IgD-negative memory B cell (primary cell): Measurements from ENCODE around the gene CRACR2A. TPM values are rescaled to one million over a fixed set of nuclear protein-coding genes. Genes with fewer than 3 reads are reported as not detected.

Source experiments
- H3K27ac Mint-ChIP-seq, 3 donors: one replicate each; pipeline ENCODE4 v1.8.0; 2020 to 2022; ENCODE audit warnings: mild to moderate bottlenecking in 3 of 3, mixed read lengths in 3 of 3, moderate library complexity in 1 of 3
- H3K27me3 Mint-ChIP-seq: one replicate; pipeline ENCODE4 v1.8.0; 2021; ENCODE audit warnings: mixed read lengths
- H3K36me3 Mint-ChIP-seq: one replicate; pipeline ENCODE4 v1.8.0; 2020; ENCODE audit warnings: mild to moderate bottlenecking, mixed read lengths
- H3K4me1 Mint-ChIP-seq, 3 donors: one replicate each; pipeline ENCODE4 v1.8.0; 2020 to 2022; ENCODE audit warnings: mixed read lengths in 3 of 3, mild to moderate bottlenecking in 1 of 3
- H3K4me3 Mint-ChIP-seq, 4 donors: one replicate each; pipeline ENCODE4 v1.8.0; 2020 to 2022; ENCODE audit warnings: mild to moderate bottlenecking in 4 of 4, mixed read lengths in 4 of 4, moderate library complexity in 3 of 4
- H3K9me3 Mint-ChIP-seq, 3 donors: one replicate each; pipeline ENCODE4 v1.8.0; 2020 to 2021; ENCODE audit warnings: mixed read lengths in 3 of 3, mild to moderate bottlenecking in 1 of 3
- polyA plus RNA-seq: library from polyadenylated mRNA; unstranded; fragments of 300-500 nt; fragmentation: Illumina TruSeq; gene quantifications from one replicate; pipeline ENCODE4 v1.2.3, GENCODE V29; 2021

CRACR2A gene
- polyA plus RNA-seq, 1 donor from 2014 or later = 10.1 TPM

DNA sequence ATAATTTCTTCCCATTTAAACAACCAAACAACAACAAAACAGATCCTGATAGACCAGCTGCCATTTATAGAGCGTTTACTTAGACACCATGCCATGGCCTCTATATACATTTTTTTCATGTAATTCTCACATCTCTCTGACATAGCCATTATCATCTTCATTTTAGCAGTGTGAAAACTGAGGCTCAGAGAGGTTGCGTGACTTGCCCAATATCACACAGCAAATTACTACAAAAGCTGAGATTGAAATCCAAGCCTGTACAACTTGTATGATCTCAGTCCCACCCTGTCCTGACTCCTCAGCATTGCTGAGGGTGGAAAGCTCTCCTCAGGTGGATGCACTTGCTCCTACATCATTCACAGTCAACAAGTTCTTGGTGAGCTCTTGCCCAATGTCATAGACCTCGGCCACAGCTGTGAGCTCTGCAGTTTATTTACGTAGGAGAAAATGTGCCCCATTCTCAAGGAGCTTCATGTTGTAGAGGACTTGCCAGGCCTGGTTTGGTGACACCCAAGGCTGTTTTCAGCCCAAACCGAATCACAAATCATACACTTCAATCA, 55.5 kb downstream of the CRACR2A start:
- H3K36me3 Mint-ChIP-seq = peaks cover 12% of the 10 kb centered on the region
- no peak overlapping the region for H3K4me3 Mint-ChIP-seq
- no peaks in the 10 kb centered on the region for H3K9me3 Mint-ChIP-seq
- H3K4me1 Mint-ChIP-seq = peaks cover 0 to 5% (median 2%) of the 10 kb centered on the region in 3 donors
- no peaks in the 10 kb centered on the region for H3K27me3 Mint-ChIP-seq
- no peak overlapping the region for H3K27ac Mint-ChIP-seq

DNA sequence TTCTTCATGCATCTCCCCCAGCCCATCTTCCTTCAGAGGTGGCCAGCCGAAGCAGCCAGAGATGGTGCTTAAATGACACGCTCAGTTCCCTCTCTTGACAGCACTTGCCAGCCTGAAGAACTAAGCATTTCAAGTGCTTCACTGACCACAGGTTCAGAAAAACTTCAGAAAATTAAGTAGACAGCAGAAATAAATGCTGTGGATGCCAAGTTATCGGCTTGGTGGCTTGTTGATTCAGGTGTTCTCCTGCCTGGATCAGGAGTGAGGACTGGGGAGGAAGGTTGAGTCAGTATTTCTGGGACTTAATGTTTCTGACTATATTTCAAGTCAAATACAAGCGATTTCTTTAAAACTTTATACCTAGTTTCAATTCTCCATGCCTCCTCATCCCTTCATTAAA, 58.2 kb downstream of the CRACR2A start:
- no peak overlapping the region for H3K27ac Mint-ChIP-seq

DNA sequence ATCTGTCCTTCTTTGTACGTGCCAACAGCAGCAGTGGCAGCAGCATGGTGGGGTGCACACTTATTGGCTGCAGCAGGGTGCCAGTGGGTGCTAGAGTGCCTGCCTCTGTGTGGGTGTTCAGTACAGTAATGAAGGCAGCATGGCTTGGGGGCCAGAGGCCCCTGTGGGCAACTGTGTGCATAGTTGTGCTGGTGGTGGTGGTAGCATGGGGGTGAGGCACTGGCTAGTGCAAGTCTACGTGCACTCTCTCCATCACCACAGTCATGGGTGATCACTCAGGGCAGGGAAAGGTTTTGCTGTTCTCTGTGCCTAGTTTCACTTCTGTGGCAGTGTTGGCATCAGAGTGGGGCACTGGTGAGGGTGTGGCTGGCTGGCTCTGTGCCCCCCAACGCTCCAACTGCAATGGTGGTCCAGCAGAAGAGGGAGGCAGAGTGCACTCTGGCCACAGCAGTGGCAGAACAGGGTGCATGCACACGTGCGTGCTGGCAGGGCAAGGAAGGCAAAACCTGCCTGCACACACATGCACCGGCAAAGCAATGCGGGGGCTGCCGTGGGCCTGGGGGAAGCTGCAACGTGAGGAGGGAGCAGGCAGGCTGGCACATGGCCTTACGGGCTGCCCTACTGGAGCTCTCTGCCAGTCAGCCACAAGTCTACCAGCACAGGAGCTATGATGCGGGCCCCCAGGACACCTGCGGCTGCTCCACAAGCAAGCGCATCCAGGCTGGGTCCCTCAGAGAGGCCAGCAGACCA, 60.1 kb downstream of the CRACR2A start:
- H3K4me3 Mint-ChIP-seq = no peak overlapping the region
- no peaks in the 10 kb centered on the region for H3K27me3 Mint-ChIP-seq
- H3K9me3 Mint-ChIP-seq = peaks cover 0 to 2% (median 0%) of the 10 kb centered on the region in 3 donors
- H3K36me3 Mint-ChIP-seq = peaks cover 16% of the 10 kb centered on the region
- no peak overlapping the region for H3K27ac Mint-ChIP-seq
- H3K4me1 Mint-ChIP-seq = no peaks in the 10 kb centered on the region

More for the DNA sequence above, 58.2 kb downstream of the CRACR2A start:
- Mint-ChIP-seq H3K4me3 (no peak overlapping the region), H3K4me1 (no peaks in the 10 kb centered on the region), H3K27me3 (no peaks in the 10 kb centered on the region), H3K9me3 (peaks cover 0 to 2% (median 0%) of the 10 kb centered on the region in 3 donors), H3K36me3 (peaks cover 12% of the 10 kb centered on the region)

DNA sequence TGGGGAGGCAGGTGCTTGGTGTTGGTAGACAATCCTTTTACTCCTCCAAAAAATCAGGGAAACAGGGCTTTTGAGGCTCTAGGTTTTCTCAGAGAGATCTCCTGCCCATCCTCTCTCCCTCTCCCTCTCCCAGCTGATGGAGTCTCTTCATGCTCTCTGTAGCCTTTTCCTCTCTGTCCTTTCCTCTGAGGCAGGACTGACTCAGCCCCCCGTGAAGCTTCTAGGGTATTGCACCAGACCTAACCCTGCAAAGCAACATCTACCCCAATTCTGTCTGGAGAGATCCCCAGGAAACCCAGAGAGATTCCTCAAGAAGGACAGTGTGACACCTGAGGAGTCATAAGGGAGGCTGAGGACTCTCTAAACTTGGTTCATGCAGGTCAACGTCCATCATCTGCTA, 66.4 kb downstream of the CRACR2A start:
- no peak overlapping the region for H3K4me3 Mint-ChIP-seq
- H3K4me1 Mint-ChIP-seq = no peaks in the 10 kb centered on the region
- H3K27ac Mint-ChIP-seq = peak overlapping the region in 1 of 3 donors; percentile 28
- no peaks in the 10 kb centered on the region for H3K27me3 Mint-ChIP-seq
- H3K9me3 Mint-ChIP-seq = peaks cover 0 to 2% (median 0%) of the 10 kb centered on the region in 3 donors
- H3K36me3 Mint-ChIP-seq = peaks cover 15% of the 10 kb centered on the region

- peaks cover 15% of the 10 kb centered on the region for H3K36me3 Mint-ChIP-seq
- no peaks in the 10 kb centered on the region for H3K4me1 Mint-ChIP-seq
- H3K9me3 Mint-ChIP-seq = peaks cover 0 to 2% (median 0%) of the 10 kb centered on the region in 3 donors
- H3K27me3 Mint-ChIP-seq = no peaks in the 10 kb centered on the region
- H3K4me3 Mint-ChIP-seq = no peak overlapping the region
- H3K27ac Mint-ChIP-seq = no peak overlapping the region
Measured at GRCh38 chr12:3685830-3686229, 67.1 kb downstream of the CRACR2A start.

DNA sequence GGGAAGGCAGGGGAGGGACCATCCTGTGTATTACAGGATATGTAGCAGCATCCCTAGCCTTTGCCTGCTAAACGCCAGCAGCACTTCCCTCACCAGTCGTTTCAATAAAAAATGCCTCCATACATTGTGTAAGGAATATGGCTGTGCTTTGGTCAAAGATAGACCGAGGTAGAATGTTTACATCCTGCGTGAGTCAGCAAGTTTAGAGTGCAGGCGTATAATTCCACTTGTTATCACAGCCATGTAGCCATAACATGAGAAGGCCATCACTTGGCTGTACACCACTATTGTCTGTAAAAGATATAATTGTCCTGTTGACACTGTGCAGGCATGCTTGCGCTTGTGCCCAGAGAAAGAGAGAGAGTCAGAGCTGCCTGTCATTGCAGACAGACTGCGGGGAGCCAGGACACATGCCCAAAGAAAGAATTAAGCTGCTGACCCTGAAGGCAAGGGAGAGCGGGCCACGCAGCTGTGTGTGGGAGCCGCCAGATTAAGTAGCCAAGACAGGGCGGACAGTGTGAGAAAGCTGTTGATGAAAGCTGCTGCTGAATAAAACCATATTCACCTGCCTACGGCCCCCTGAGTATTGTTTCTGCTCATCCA, 68.4 kb downstream of the CRACR2A start:
- H3K27me3 Mint-ChIP-seq = no peaks in the 10 kb centered on the region
- H3K9me3 Mint-ChIP-seq = no peaks in the 10 kb centered on the region
- H3K4me3 Mint-ChIP-seq = no peak overlapping the region
- peaks cover 15% of the 10 kb centered on the region for H3K36me3 Mint-ChIP-seq
- no peaks in the 10 kb centered on the region for H3K4me1 Mint-ChIP-seq
- H3K27ac Mint-ChIP-seq = no peak overlapping the region

DNA sequence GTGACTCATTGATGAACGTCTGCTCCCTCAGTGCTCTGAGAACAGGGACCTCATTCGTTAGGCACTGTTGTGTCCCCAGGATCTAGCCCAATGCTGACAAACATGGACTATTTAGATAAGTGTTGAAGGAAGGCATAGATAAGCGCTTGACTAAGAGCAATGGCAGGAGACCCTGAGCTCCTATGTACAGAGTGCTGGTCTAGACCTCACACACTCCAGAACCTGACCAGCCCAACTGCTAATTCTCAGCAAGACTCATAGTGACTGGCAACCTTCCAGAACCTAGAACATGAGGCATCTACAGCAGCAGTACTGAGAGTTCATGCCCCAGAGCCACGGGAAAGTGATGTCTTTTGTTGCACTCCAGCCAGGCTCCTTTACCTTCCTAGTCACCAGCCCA, 69.2 kb downstream of the CRACR2A start:
- Mint-ChIP-seq H3K9me3 (no peaks in the 10 kb centered on the region), H3K4me3 (no peak overlapping the region), H3K36me3 (peaks cover 15% of the 10 kb centered on the region), H3K4me1 (no peaks in the 10 kb centered on the region), H3K27me3 (no peaks in the 10 kb centered on the region), H3K27ac (peak overlapping the region in 1 of 3 donors; percentile 54)

DNA sequence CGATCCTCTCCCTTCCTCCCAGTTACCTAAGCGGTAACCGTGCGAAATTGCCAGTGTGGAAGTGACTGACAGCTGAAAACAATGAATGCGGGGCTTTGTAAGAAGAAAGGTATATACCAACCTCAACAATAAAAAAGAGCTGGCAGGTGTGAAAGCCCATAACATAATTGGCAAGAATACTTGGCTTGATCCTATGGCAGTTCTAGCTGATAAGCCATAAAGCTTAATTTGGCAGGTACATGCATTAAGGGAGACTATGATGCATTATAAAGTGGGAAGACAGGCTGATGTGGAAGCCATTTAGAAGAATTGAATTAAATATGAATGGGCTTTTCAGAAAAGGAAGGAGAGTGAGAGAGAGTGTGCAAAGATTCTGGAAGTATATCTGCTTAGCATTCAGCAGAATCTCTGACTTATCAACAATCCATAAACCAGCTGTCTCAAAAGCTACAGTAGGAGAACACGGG, 71.3 kb downstream of the CRACR2A start:
- no peak overlapping the region for H3K4me3 Mint-ChIP-seq
- no peaks in the 10 kb centered on the region for H3K4me1 Mint-ChIP-seq
- H3K9me3 Mint-ChIP-seq = no peaks in the 10 kb centered on the region
- peaks cover 3% of the 10 kb centered on the region for H3K36me3 Mint-ChIP-seq
- H3K27ac Mint-ChIP-seq = no peak overlapping the region
- H3K27me3 Mint-ChIP-seq = no peaks in the 10 kb centered on the region

DNA sequence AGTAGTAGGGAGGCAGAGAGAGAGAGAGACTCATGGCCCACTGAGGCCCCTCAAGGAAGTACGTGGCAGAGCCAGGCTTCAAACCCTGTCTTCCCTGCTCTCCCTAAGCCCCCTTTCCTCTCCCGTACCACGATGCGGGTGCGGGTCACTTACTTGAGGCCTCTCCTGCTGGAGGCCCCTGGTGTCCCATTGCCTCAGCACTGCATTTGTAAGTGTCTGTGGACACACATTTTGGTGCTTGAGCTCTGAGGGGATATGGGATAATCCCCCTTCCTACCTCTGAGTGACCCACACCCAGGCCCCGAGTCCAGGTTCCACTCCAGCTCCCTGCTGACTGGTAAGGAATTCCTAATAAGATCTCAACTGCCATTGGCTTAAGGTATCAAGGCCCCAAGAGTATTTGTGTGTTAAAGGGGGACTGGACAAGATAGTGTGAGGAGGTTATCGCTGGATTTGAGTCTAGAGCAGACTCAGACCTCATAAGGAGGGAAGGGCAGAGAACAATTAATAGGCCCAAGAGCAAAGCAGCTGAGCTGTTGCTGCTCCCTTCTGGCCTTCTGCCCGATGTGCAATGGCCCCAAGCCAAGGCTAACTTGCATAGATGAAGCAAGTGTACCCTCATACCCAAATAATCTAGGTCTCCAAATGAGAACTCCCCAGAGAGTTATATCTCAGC, 71.9 kb downstream of the CRACR2A start:
- Mint-ChIP-seq H3K36me3 (peaks cover 3% of the 10 kb centered on the region), H3K4me3 (no peak overlapping the region), H3K27me3 (no peaks in the 10 kb centered on the region), H3K4me1 (no peaks in the 10 kb centered on the region), H3K27ac (no peak overlapping the region), H3K9me3 (no peaks in the 10 kb centered on the region)

DNA sequence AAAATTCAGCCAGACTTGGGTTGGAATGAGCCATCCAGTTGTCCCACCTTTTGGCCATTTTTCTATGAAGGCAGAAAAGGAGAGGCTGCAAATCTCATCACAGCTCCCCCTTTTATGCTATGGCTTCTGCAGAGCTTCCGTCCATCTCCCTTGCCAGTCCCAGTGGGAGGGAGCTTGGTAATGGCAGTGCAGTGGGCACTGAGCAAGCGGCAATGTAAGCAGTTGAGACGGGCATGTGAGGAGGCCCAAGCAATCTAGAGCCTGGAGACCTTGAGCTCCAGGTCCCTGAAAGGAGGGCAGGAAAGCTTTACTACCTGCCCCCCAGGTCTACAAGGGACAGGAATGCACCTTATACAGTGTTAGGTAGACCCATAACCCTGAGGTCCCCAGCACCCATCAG, 73.1 kb downstream of the CRACR2A start:
- Mint-ChIP-seq H3K27me3 (no peaks in the 10 kb centered on the region), H3K4me3 (no peak overlapping the region), H3K9me3 (no peaks in the 10 kb centered on the region), H3K4me1 (peaks cover 0 to 1% (median 0%) of the 10 kb centered on the region in 3 donors), H3K36me3 (peaks cover 2% of the 10 kb centered on the region), H3K27ac (no peak overlapping the region)

DNA sequence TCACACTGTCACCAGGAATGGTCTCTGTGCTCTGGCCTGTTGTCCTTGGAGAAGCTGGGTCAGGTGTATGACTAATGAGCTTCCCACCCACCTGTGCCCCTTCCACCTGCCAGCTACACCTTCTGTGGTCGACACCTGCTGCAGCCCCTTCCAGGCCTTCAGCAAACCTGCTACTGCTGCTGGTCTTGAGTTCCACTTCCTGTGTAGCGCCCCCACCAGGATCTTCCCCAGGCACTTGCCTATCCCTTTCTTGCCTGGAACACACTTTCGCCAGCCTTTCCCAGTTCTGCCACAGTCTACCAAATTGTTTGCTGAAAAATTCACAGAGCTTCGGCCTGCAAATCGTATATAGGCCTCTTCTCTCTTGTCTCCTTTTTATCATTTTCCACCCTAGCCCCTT, 75.3 kb downstream of the CRACR2A start:
- Mint-ChIP-seq H3K27ac (no peak overlapping the region), H3K27me3 (no peaks in the 10 kb centered on the region), H3K9me3 (no peaks in the 10 kb centered on the region), H3K4me1 (peaks cover 0 to 1% (median 0%) of the 10 kb centered on the region in 3 donors), H3K4me3 (no peak overlapping the region), H3K36me3 (peaks cover 2% of the 10 kb centered on the region)

DNA sequence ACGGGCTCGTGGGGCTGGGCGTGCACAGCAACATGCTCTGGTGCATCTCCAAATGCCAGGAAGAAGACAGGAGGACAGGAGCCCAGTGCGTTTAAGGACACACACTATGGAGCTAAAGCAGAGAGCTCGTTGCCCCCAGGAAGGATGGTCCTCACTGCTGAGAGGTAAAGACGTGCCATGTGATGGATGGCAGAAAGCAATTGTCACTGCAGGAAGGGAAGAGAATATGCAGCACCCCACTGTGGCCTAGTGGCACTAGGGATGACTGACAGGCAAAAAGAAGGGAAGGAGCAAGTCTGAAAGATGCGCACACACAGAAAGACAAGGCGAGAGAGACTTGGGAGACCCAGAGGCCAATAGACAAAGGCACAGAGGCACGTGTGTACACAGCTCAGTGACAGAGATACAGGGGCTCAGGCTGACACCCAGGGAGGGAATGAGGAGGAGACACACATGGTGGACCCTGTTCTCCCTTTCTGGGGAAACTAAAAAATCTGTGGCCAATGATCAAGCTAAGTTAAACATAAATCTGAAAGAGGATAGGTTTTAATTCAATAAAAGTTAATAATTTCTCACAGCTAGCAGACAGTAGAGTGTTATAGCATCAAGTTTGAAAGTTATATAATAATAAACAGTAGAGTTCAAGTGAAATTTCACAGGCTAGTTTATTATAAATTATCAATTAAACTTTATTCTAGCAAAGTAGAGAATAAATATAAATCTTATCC, 78.8 kb downstream of the CRACR2A start:
- Mint-ChIP-seq H3K4me3 (no peak overlapping the region), H3K9me3 (no peaks in the 10 kb centered on the region), H3K27me3 (no peaks in the 10 kb centered on the region), H3K4me1 (peaks cover 0 to 1% (median 0%) of the 10 kb centered on the region in 3 donors), H3K27ac (no peak overlapping the region), H3K36me3 (peaks cover 2% of the 10 kb centered on the region)

DNA sequence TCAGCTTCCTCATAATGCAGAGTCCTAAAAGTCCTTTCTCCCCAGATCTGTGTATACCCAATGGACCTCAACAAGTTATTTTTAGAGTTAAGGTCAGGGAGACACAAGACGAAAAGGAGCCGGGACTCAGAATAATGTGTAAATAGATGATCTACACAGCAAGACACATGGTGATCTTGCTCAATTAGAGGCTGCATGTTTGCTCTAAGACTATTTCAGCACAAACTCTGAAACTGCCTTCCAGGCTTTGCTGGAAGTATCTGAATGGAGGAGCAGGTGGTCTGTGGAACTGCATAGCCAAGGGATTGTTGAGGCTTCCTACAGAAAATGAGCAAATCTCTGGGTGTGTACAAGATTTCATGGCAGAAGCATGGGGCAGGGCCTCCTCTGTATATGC, 80.8 kb downstream of the CRACR2A start:
- no peaks in the 10 kb centered on the region for H3K27me3 Mint-ChIP-seq
- H3K27ac Mint-ChIP-seq = no peak overlapping the region
- H3K4me3 Mint-ChIP-seq = no peak overlapping the region
- H3K4me1 Mint-ChIP-seq = peaks cover 0 to 1% (median 0%) of the 10 kb centered on the region in 3 donors
- H3K36me3 Mint-ChIP-seq = peaks cover 4% of the 10 kb centered on the region
- no peaks in the 10 kb centered on the region for H3K9me3 Mint-ChIP-seq

GRCh38 chr12:3671330-3672112, 81.4 kb downstream of the CRACR2A start:
- H3K36me3 Mint-ChIP-seq = peaks cover 4% of the 10 kb centered on the region
- H3K4me1 Mint-ChIP-seq = peaks cover 0 to 1% (median 0%) of the 10 kb centered on the region in 3 donors
- H3K27me3 Mint-ChIP-seq = no peaks in the 10 kb centered on the region
- no peak overlapping the region for H3K4me3 Mint-ChIP-seq
- no peaks in the 10 kb centered on the region for H3K9me3 Mint-ChIP-seq
- no peak overlapping the region for H3K27ac Mint-ChIP-seq
